RPMI8226 (cell line): ENCODE data around the gene AQP12B.
"Not testable (repeated sequence)": the region's sequence is repeated elsewhere in the genome, so short reads cannot be mapped to it uniquely, and the experiment has no call there.

Source experiments
- DNase-seq: peaks from one replicate; pipeline ENCODE4 v3.0.0-alpha.2; 2015

AQP12B gene

DNA sequence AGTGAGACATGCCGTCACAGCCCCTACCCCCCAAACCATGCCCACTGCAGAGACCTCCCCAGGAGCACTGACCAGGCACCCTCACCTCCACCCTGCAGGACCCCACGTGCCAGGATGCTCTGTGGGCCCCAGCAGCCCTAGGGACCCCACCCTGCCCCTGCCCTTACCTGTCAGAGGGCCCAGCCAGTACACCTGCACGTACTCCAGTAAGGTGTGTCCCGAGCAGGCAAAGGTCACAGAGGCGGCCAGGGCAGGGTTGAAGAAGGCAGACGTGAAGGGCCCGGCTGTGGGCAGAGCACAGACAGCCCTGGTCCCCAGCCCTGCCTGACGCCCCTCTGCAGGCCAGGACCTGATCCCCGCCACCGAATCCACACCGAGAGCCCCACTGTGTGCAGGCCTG, 2.5 kb downstream of the AQP12B start:
- DNase-seq, result not testable (repeated sequence)

DNA sequence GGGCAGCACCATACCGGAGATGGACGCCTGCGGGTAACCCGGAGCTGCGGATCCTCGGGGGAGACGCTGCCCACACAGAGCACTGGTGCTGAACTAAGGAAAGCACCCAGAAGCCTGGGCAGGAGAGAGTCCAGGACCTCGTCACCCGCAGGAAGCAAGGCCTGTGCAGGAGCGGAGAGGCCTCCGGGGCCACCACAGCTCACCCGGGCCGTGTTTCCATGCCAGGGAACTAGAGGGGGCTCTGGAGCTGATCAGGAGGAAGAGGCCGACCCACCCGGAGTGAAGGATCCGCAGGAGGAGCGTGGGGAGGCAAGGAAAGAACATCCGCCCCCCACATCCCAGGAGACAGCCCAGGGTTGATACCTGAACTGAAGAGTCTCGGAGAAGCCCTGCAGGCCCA, 3.8 kb downstream of the AQP12B start:
- not testable (repeated sequence) for DNase-seq

DNA sequence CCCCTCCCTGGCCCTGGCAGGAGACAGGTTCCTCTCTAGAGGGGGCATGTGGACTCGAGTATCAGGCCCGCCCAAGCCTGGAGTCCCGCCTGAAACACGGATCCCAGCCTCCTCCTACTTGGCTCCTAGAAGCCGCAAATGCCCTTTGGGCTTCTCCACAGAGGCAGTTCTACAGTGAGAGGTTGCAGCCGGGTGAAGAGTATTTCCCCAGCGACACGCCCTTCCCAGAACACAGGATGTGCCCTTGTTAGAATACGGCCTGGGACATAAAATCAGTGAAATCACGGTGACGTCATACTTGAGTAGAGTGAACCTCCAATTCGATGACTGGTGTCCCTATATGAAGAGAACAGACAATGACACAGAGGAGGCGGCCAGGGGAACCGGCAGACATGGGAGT, 4.6 kb downstream of the AQP12B start:
- DNase-seq, result not testable (repeated sequence)

DNA sequence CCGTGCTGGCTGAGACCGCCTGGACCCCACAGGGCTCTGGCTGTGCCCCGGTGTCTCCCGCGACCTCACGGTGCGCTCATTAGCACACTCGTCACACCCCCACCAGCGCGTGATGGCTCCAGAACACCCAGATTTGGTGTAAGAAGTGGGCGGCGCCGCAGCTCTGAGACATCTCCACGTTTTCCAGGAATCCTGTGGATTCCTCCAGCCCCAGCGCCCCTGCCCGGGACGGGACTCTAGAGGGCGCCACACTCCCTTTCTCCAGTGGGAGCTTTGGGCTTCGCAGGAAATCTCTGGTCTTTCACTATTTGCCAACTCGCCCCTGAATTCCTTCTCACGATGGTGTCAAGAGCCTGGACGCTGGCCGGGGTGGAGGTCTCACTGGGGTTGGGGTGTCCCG, 7.3 kb downstream of the AQP12B start:
- not testable (repeated sequence) for DNase-seq

DNA sequence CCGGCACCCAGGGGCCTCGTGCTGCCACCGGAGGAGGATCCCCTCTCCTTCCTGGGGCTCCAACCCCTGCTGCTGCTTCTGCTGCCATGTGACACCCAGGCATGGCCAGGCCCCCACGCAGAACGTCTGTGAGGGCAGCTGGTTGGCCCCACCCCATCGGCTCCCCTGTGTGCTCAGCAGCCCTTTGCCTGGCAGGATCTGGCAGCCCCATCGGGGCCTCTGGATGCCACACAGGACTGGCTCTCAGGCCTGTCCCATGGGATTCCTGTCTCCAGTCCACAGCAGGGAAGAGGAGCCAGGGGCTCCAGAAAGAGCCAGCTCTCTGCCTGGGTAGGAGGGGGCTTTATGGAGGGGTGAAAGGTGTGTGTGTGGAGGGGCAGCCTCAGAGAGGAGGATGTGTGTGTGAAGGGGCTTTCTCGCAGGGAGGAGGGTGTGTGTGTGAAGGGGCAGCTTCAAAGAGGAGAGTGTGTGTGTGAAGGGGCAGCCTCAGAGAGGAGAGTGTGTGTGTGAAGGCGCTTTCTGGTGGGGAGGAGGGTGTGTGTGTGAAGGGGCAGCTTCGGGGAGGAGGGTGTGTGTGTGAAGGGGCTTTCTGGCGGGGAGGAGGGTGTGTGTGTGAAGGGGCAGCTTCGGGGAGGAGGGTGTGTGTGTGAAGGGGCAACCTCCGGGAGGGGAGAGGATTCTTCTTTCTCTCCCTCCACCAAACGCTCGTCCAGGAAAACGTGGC, 8.1 kb downstream of the AQP12B start:
- not testable (repeated sequence) for DNase-seq

DNA sequence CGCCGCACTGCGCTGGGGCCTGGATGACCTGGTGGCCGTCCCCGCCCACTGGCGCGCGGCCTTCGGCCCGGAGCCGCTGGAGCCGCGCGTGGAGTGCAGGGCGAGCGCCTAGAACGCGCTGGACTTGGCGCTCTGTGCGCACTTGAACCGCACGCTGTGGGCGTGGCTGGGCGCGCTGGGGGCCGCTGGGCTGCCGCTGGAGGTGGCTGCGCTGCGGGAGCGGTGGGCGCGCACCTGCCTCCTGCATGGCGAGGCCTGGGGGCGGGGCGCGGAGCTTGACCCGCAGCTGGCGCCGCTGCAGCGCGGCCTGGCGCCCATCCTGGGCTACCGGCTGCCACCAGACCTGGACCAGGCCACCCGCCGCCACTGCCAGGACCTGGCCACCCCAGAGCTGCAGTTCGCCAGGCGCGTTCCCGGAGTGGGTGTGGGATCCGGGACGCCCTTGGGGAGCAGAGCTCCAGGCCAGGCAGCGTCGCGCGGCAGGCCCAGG, 9.9 kb downstream of the AQP12B start:
- no peak for DNase-seq

DNA sequence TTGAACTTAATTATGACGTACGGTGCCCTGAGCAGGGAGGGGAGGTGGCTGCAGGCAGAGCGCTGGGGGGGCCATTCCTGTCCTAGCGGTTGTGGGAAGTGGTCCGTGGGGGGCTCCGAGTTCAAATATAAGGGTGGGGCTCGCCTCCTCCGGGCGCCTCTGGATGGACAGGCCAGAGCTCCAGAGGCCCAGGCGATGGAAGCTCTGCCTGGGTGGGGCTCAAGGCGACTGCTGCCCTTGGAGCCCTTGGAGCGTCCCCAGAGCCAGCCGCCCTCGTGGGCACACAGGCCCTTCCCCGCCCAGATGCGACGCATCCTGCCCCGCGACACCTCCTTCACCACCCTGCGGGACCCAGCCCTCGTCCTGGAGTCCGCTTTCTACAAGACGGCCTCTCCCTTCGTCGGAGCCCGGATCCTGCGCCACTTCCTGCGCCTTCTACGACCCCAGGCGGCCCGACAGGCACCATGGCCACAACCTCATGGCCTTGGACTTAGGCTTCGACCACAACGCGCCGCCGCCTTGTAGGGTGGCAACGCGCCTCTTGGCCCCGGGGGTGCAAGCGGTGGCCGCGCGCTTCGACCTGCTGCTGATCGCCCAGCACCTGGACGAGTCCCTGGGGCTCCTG, 10.5 kb downstream of the AQP12B start:
- no peak for DNase-seq

DNA sequence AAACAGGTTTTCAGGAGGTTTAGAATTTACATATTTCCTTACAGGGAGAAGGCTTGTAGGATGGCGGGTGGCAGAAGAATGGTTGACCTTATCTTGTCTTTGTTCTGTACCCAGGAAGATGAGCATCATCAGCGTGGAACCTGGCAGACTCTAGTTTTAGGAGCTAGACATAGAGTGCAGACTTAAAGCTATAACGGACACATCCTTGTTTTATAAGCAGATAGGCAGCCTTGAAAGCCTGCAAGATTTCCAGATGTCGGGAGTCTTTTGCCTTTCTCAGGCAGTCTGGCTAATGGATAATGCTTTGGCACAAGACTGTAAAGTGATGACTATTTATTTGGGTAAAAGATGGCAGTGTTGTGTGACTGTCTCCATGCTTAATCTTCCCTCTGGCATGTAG, 11.7 kb downstream of the AQP12B start:
- DNase-seq, result no peak

DNA sequence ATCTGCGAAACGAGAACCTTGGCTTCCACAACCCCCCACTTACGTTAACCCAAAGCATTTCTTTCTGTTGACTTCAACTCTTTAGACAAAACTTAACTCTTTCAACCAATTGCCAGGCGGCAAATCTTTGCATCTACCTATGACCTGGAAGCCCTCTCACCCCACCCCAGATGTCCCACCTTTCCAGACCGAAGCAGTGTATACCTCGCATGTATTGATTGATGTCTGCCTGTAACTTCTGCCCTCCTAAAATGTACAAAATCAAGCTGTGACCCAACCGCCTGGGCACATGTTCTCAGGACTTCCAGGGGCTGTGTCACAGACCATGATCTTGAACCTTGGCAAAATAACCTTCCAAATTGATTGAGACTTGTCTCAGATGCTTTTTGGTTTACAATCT, 12.3 kb downstream of the AQP12B start:
- no peak for DNase-seq

DNA sequence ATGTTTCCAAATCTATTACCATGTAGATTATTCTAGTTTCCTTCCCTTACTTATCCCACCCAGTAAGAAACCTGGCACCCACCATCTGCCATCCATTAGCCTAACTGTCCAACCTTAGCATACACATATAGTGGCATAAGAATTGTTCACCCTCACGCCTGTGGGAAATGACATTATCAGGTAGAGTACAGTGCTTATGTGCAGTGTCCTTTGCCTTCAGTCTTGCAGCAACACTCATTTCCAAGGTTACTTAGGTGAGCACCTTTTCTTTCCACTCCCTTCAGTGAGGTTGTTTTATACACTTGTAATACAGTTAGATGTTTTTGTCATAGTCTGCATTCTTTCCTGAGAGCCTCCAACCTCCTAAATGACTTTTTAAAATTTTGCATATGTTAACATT, 18.1 kb downstream of the AQP12B start:
- no peak for DNase-seq

DNA sequence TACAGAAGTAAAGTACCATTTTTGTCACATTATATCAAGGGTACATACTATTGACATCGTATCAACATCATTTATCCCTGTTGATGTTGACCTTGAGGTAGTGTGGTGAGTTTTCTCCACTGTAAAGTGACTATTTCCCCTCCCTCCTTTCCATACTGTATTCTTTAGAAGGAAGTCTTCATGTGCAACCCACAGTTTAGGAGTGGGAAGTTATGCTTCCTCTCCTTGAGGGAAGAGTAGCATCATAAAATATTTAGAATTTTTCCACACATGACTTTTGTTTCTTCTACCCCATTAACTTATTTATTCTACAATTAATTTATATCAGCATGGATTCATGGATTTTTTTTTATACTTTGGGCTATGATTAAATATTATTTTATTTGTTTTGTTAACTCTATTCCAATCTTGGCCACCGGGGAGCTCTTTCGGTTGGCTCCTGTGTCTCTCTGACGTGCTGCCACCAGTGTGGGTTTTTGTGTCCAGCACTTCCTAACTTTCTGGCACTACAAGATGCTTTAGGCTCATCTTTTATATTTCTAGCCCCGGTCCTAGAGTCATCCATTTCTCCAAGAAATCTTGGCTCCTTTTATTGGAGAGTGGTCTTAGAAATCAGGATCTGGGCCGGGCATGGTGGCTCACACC, 19.0 kb downstream of the AQP12B start:
- no peak for DNase-seq

DNA sequence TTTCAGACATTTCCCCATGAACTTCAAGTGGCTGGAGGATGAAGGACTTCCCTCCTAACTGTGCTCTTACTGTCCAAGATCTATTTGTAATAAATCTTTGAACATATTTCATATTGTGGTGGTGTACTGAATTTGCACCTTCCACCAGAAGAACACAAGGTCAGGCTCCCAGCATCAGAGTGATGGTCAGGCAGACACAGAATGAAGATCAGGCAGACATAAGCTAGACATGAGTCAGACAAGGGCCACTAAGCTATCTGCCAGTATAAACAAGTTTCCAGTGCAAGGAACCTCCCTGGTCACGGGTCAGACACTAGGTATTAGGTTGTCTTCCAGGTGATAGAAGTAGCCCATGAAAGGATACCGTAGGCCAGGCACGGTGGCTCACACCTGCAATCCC, 20.0 kb downstream of the AQP12B start:
- DNase-seq, result no peak

DNA sequence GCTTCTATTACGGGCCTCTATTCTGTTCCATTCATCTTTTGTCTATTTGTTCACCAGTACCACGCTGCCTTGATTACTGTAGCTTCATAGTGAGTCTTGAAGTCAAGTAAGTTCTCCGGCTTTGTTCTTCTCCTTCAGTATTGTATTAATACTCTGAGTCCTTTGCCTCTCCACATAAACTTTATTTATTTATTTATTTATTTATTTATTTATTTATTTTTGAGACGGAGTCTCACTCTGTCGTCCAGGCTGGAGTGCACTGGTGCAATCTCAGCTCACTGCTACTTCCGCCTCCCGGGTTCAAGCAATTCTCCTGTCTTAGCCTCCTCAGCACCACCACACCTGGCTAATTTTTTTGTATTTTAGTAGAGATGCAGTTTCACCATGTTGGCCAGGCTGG, 22.8 kb downstream of the AQP12B start:
- DNase-seq, result not testable (repeated sequence)

DNA sequence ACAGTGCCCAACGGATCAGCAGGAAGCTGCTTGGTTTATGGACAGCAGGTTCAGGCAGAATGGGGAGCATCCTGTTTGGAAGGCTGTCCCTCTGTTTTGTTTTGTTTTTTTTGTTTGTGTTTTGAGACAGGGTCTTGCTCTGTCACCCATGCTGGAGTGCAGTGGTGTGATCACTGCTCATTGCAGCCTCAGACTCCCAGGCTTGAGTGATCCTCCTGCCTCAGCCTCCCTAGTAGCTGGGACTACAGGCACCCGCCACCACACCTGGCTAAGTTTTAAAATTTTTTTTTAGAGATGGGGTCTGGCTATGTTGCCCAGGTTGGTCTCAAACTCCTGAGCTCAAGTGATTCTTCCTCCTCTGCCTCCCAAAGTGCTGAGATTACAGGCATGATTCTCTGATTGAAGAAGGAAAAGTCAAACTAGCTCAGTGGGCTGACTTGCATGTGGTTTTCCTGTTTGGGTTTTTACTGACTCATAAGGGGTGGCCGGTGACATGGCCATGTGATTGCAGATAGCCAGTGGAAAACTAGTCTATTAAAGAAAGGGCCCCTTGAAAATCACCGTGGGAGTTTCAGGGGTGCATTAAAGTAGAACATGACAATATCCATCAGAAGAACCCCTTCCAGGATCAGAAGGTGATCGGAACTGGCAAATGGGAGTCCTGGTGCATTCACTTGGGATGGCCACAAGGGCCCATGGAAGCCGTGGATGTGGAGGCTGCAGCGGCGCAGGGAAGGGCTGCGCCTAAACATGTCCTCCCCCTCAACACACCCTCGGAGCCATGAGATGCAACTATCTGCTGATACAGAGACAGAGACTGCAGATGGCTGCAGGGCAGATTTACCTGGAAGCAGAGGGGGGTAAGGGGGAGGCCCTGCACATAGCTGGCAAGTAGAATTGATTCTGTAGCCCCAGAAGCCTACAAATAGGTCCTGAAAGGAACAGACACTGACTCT, 26.5 kb downstream of the AQP12B start:
- no peak for DNase-seq

DNA sequence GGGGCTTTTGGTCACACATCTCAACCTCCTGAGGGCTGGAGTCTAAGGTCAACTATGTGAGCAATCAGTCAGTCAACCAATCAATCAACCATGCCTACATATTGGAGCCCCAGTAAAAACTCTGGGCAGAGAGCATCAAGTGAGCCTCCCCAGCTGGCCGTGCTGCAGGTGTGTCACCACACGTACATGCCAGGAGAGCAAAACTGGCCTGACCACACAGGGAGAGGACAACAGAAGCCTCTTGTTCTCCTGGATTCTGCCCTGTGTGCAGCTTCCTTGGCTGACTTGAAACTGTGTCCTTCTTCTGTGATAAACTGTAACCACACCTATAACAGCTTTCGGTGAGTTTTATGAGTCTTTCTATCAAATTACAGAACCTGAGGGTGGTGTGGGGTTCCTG, 31.5 kb downstream of the AQP12B start:
- DNase-seq, result no peak

DNA sequence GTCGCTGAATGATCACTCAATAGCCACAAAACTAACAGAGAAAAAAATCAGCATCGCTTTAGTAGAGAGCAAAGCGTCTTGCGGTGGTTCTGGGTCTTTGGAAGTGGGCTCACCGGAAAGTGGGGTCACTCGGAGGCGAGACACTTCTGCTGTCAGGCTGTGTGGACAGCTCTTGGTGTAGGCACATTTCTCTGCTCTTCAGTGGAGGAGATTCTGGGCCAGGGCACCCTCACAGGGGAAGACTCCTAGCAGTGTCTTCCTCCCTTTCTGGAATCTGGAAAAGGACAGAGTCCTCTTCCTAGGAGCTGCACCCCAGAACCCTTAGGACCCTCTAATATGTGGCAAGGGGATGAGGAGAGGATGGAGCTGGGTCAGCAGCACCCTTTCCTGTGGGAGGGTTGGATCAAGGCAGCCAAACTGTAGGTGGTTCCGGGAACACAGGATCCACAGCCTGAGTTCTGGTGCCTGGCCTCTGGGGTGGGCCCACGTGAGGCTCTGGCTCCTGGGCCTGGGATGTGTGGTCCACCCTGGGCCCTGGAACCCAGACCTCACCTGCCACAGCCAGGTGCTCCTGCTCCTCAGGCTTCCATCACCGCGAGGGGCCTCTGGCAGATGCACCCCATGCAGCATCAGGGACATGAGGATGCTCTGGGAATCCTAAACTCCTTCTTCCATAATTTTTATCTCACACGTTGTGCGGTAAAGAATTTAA, 32.3 kb downstream of the AQP12B start:
- DNase-seq, result no peak

DNA sequence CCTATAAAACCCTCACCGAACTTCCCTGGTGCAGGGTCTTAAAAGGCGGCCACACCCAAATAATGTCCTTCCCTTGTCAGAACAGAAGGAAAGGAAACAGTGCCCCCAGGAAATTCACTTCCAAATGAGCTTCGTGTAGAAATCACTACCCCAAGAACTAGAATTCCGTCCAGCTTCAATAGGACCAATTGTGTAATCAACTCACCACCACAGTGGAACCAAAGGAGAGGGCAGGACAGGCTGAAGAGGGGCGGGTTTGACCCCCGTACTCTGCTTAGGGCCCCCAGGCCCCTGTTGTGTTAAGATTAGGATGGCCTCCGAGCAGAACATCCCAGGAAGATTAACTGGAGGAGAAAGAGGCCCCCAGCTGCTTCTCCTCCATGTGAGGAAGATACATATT, 33.4 kb downstream of the AQP12B start:
- no peak for DNase-seq

DNA sequence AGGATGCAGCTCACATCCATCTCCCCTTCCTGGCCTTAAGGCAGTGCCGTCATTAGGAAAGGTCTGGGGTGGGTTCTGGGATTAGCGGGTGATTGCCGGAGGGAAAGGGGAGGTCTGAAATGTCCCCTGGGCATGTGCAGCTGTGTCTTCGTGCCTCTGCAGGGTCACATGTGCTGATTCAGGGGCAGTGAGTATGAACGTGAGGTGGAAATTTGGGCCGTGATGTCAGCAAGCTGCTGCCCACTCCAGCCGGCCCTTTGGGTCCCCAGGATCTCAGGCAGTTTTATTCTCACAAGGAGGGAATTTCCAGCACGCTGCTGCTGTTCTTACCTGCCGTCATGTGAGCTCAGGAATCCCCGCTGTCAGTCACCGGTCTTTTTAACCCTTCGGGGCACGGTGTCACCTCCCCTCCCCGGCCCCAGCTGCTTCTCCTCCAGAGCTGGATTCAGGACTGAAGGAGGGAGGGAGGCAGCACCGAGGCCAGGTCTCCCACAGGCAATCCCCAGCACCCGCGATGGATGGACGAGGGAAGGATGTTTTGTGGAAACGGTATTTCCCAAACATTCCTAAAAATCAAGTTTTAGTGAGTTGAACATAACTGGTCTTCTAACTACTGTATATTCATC, 33.9 kb downstream of the AQP12B start:
- no peak for DNase-seq

DNA sequence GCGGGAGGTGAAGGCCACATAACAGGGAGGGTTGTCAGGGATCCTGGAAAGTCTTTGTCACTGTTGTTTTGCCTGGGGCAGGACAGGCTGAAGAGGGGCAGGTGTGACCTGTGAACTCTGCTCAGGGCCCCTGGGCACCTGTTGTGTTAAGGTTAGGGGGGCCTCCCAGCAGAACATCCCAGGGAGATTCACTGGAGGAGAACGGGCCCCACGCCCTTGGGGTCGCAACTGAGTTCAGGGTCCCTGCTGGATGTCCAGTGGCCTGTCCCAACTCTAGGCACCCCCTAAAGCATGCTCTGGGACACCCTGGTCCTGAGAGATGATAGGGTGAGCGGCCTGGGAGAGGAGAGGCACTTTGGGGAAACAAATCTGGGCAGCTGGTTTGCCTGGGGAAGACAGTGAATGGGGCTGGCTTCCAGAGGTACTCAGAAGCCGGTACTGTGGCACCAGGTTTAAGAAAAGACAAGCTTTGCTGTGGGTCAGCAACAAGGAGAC, 34.5 kb downstream of the AQP12B start:
- no peak for DNase-seq

DNA sequence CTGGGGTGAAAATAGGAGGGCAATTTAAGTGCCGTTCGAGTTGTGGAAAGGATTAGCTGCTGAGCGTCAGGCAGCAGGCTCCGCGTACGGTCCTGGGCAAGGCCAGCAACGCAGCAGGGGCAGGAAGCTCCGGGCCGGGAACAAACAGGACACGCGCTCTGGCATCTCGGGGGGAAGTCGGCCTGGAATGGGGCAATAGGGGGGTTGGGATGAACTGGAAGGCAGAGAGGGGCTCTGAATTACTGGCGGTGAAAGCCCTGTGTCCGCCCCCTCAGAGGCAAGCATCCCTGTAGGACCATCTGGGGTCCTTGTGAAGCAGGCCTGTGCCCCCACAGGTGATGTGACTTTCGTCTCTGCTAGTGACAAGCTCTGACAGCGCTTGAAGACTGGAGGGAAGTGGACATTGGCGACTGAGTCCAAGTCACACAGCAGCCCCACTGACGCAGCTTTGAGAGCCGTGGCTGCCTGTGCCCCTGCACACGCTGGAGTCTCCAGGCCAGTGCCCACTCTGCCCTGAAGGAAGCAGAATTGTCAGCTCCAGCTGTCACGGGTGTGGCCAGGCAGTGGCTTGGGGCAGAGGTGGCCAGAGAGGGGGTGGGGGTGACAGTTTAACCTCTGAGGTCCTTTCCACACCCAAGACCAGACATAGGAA, 35.1 kb downstream of the AQP12B start:
- no peak for DNase-seq

DNA sequence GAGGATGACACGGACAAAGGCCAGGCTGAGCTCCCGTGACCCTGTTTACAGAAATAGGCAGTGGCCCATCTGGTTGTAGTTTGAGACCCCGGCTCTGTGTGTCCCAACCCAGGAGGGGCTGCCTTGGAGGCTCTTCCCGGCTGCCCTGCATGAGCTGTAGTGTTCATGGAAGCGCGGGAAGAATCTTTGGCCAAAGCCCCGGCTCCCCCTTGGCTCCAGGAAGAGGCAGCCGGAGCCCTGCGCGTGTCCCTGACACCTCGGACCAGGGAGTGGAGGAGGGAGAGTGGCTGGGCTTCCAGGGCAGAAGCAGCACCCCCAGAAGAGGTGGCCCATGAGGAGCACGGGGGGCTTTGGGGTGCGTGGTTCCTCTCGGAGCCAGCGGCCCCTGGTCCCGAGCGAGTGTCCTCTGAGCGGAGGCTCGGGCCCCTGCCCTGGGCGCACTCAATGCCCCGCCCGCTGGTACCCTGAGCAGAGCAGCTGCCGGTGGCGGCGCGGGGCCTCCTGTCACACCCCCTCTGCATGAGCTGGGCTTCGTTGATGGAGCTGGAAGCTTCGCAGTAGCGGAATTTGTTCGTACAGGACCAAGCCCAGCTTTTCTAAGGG, 35.7 kb downstream of the AQP12B start:
- no peak for DNase-seq
